Keratinocyte (primary cell): Measurements from ENCODE around the gene PRSS8. TPM values are rescaled to one million over a fixed set of nuclear protein-coding genes. Genes with fewer than 3 reads are reported as not detected.

Experiments used
- DNase-seq: peaks from one replicate; pipeline ENCODE4 v3.0.0-alpha.2; 2011; ENCODE audit warnings: low read depth, missing footprints, low spot score
- FAIRE-seq: peaks from 2 replicates; lab custom pipeline; 2011; peaks lifted over from hg19 to GRCh38; lab: Jason Lieb, UNC
- H2AFZ ChIP-seq: 2 replicates; pipeline ENCODE4 v1.6.0; 2012; ENCODE audit warnings: low read length, control low read depth, inconsistent platforms; ENCODE audit not compliant: control insufficient read depth
- H3K27ac ChIP-seq: 2 replicates; pipeline ENCODE4 v1.5.1; 2011; ENCODE audit warnings: low read length; ENCODE audit not compliant: control insufficient read depth, insufficient read depth
- H3K27me3 ChIP-seq: 3 replicates; pipeline ENCODE4 v1.6.0; 2011; ENCODE audit warnings: low read length; ENCODE audit not compliant: control insufficient read depth, insufficient read depth; ENCODE audit errors: extremely low read depth
- H3K36me3 ChIP-seq, 2 experiments: 2 replicates in 1 of 2; 3 replicates in 1 of 2; pipeline ENCODE4 v1.5.1; 2011; ENCODE audit warnings: low read length in 2 of 2, mild to moderate bottlenecking in 1 of 2; ENCODE audit not compliant: control insufficient read depth in 2 of 2, insufficient read depth in 2 of 2; ENCODE audit errors: extremely low read depth in 1 of 2
- H3K4me1 ChIP-seq: 3 replicates; pipeline ENCODE4 v1.5.1; 2011; ENCODE audit warnings: low read length; ENCODE audit not compliant: control insufficient read depth, insufficient read depth; ENCODE audit errors: extremely low read depth
- H3K4me2 ChIP-seq: 3 replicates; pipeline ENCODE4 v1.6.0; 2011; ENCODE audit warnings: low read depth, low read length; ENCODE audit not compliant: control insufficient read depth, insufficient read depth; ENCODE audit errors: extremely low read depth
- H3K4me3 ChIP-seq, 3 experiments: fragments of 200-600 bp in 1 of 3; sonication (generic) in 1 of 3; 2 replicates in 2 of 3; 3 replicates in 1 of 3; pipeline ENCODE4 v1.5.1; 2011 to 2016; ENCODE audit warnings: low read length in 3 of 3, mild to moderate bottlenecking in 3 of 3, control low read depth in 2 of 3, inconsistent platforms in 1 of 3, low read depth in 1 of 3, mixed read lengths in 1 of 3, mixed run types in 1 of 3, moderate library complexity in 1 of 3; ENCODE audit not compliant: control insufficient read depth in 2 of 3, insufficient read depth in 2 of 3; ENCODE audit errors: extremely low read depth in 1 of 3
- H3K79me2 ChIP-seq: 2 replicates; pipeline ENCODE4 v1.6.0; 2012; ENCODE audit warnings: low read length; ENCODE audit not compliant: control insufficient read depth, insufficient read depth
- H3K9ac ChIP-seq: 3 replicates; pipeline ENCODE4 v1.6.0; 2011; ENCODE audit warnings: low read length; ENCODE audit not compliant: control insufficient read depth, insufficient read depth; ENCODE audit errors: extremely low read depth
- H3K9me1 ChIP-seq: 3 replicates; pipeline ENCODE4 v1.6.0; 2011; ENCODE audit warnings: low read length; ENCODE audit not compliant: control insufficient read depth, insufficient read depth; ENCODE audit errors: extremely low read depth
- H3K9me3 ChIP-seq: 2 replicates; pipeline ENCODE4 v1.5.1; 2012; ENCODE audit warnings: low read depth, low read length; ENCODE audit not compliant: control insufficient read depth
- H4K20me1 ChIP-seq: 3 replicates; pipeline ENCODE4 v1.6.0; 2011; ENCODE audit warnings: low read length; ENCODE audit not compliant: control insufficient read depth, insufficient read depth; ENCODE audit errors: extremely low read depth
- EZH2 ChIP-seq: IDR thresholded peaks from one replicate; pipeline ENCODE4 v1.6.1; 2012; ENCODE audit warnings: inconsistent platforms, mild to moderate bottlenecking, low read length, moderate library complexity
- dilution Hi-C: fragments of 300-500 bp; cut with MboI; formaldehyde crosslinking; loops from one replicate; pipeline ENCODE4 v1.7.0; 2020; ENCODE audit warnings: low sequenced_read_pairs; ENCODE audit not compliant: extremely low pct_ligation_motif_present
- polyA plus RNA-seq, 5 experiments: library from polyadenylated mRNA; depleted of rRNA in 3 of 5; stranded (reverse) in 3 of 5; stranded (forward) in 1 of 5; unstranded in 1 of 5; fragments of >200 nt; gene quantifications; 1 replicate in 1 of 5; 2 replicates in 3 of 5; 3 replicates in 1 of 5; pipeline versions ENCODE4 v1.2.1 to v1.2.3, GENCODE V29; 2011 to 2012; ENCODE audit warnings: missing spikeins in 2 of 5, low read depth in 1 of 5, low replicate concordance in 1 of 5
- TF ChIP-seq, protein P1 (sequence below), 3 experiments: IDR thresholded peaks in 1 of 3; conservative IDR thresholded peaks in 1 of 3; optimal IDR thresholded peaks in 1 of 3; 2 replicates in 2 of 3; 3 replicates in 1 of 3; pipeline versions ENCODE3 to v1.5.1; 2011; ENCODE audit warnings: low read length in 3 of 3, mild to moderate bottlenecking in 3 of 3, moderate library complexity in 2 of 3, control low read depth in 1 of 3, inconsistent platforms in 1 of 3; ENCODE audit not compliant: insufficient read depth in 2 of 3; ENCODE audit errors: extremely low read depth in 1 of 3

The PRSS8 gene
- polyA plus RNA-seq, 1 donor (not counting 4 experiments of a cell fraction or from before 2014, with no cell fraction given), result 31.2 TPM

DNA sequence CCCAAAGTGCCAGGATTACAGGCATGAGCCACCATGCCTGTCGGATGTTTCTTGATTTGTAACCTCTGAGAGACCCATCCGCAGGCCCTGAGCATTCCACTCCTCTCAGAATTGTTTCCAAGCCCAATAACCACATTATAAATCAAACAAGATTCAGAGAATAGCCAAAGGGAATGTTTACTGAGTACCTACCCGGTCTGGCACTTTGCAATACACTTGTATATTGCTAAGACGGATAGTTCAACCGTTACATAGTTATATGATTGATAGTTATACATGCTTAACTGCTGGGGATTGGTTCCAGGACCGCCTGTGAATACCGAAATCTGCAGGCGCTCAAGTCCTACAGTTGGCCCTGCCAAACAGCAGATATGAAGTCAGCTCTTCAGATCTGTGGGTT lies 21.1 kb downstream of the PRSS8 start:
- FAIRE-seq, result no peak
- peaks cover 15% of the 10 kb centered on the region for H3K79me2 ChIP-seq
- H2AFZ ChIP-seq, result no peak overlapping the region
- dilution Hi-C loops, result no loop called here
- TF ChIP-seq EZH2, result no peak
- TF ChIP-seq, protein P1, sequence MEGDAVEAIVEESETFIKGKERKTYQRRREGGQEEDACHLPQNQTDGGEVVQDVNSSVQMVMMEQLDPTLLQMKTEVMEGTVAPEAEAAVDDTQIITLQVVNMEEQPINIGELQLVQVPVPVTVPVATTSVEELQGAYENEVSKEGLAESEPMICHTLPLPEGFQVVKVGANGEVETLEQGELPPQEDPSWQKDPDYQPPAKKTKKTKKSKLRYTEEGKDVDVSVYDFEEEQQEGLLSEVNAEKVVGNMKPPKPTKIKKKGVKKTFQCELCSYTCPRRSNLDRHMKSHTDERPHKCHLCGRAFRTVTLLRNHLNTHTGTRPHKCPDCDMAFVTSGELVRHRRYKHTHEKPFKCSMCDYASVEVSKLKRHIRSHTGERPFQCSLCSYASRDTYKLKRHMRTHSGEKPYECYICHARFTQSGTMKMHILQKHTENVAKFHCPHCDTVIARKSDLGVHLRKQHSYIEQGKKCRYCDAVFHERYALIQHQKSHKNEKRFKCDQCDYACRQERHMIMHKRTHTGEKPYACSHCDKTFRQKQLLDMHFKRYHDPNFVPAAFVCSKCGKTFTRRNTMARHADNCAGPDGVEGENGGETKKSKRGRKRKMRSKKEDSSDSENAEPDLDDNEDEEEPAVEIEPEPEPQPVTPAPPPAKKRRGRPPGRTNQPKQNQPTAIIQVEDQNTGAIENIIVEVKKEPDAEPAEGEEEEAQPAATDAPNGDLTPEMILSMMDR (optimal IDR thresholded peaks at IDR 0.05 in 1 of 3, IDR thresholded peaks at IDR 0.05 in 1 of 3, conservative IDR thresholded peaks at IDR 0.05 in 1 of 3; ENCODE audit: extremely low read depth in 1 of 3, insufficient read depth in 2 of 3, low read length in 3 of 3), result no peak
- no peaks in the 10 kb centered on the region for H3K27me3 ChIP-seq
- no peak overlapping the region for H3K4me2 ChIP-seq
- H4K20me1 ChIP-seq, result no peaks in the 10 kb centered on the region
- peaks cover 24 to 25% of the 10 kb centered on the region in 2 experiments for H3K36me3 ChIP-seq
- no peak for DNase-seq
- no peaks in the 10 kb centered on the region for H3K9me3 ChIP-seq
- peaks cover 15% of the 10 kb centered on the region for H3K4me1 ChIP-seq
- H3K4me3 ChIP-seq, result no peak overlapping the region
- H3K27ac ChIP-seq, result no peak overlapping the region
- H3K9ac ChIP-seq, result no peak overlapping the region
- peaks cover 2% of the 10 kb centered on the region for H3K9me1 ChIP-seq

DNA sequence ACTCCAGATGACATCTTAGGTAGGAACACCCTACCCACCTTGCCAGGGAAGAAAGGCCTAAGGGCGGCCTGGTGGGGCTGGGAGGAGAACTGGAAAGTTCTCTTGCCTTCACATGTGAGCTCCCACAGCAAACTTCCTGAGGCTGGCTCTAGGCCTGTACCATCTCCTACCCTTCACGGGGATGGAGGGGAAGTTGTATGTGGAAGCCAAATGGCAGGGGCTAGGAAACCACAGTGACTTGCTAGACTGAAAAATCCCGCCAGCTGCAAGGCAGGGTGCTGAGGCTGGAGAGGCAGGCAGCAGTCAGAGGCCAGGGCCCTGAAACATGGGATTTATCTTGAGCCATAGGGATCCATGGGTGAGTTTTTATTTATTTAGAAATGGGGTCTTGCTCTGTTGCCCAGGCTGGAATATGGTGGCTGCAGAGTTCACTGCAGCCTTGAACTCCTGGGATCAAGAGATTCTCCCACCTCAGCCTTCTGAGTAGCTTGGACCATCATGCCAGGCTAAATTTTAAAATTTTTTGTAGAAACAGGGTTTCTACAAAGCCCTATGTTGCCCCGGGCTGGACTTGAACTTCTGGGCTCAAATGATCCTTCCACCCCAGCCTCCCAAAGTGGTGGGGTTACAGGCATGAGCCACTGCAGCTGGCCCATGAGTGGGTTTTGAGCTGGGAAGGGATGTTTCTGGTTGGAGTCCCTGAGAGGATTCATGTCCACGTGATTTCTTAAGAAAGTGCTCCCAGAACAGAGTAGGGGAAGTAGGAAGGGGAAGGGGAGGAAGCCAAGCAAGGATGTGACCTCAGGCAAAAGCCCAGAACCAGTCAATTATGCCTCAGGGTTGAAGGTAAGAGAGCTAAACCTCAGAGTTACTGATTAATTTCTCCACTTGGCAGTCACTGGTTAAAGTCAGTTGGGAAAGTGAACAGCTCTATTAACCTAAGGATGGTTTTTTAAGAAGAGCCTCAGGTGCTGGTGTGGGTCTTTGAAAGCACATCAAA lies 22.1 kb downstream of the PRSS8 start:
- Histone ChIP-seq H3K9me1 (no peaks in the 10 kb centered on the region), H3K4me1 (peaks cover 12% of the 10 kb centered on the region), H3K36me3 (peaks cover 18 to 24% of the 10 kb centered on the region in 2 experiments), H4K20me1 (no peaks in the 10 kb centered on the region), H3K4me2 (no peak overlapping the region), H2AFZ (no peak overlapping the region), H3K9me3 (no peaks in the 10 kb centered on the region), H3K27me3 (no peaks in the 10 kb centered on the region), H3K4me3 (no peak overlapping the region), H3K27ac (no peak overlapping the region), H3K79me2 (peaks cover 20% of the 10 kb centered on the region), H3K9ac (no peak overlapping the region)
- TF ChIP-seq EZH2, result no peak
- TF ChIP-seq, protein P1 (optimal IDR thresholded peaks at IDR 0.05 in 1 of 3, IDR thresholded peaks at IDR 0.05 in 1 of 3, conservative IDR thresholded peaks at IDR 0.05 in 1 of 3; ENCODE audit: extremely low read depth in 1 of 3, insufficient read depth in 2 of 3, low read length in 3 of 3), result no peak
- DNase-seq (no peak), FAIRE-seq (no peak)
- dilution Hi-C loops, result no loop called here
